ENCODE data around the gene LMBR1. TPM values are rescaled to one million over a fixed set of nuclear protein-coding genes. Genes with fewer than 3 reads are reported as not detected.

LMBR1 gene
- total and polyA plus RNA-seq, 2 donors (not counting 3 experiments of a cell fraction or from before 2014, with no cell fraction given): 14.0 to 72.9 TPM

- Histone ChIP-seq H3K9me1 (replicated peaks; ENCODE audit: control insufficient read depth, extremely low read depth, insufficient read depth, low read length) (no peaks in the 10 kb centered on the region), H3K9me3 (replicated peaks; ENCODE audit: control insufficient read depth, insufficient read depth, low read length) (no peaks in the 10 kb centered on the region), H3K4me1 (ENCODE audit: control insufficient read depth, extremely low read depth, insufficient read depth, low read length) (peaks cover 4% of the 10 kb centered on the region), H2AFZ (ENCODE audit: low read depth, low read length) (peak overlapping the region; percentile 83), H3K9ac (replicated peaks; ENCODE audit: extremely low read depth, insufficient read depth, low read length) (peak overlapping the region; percentile 88), H3K79me2 (ENCODE audit: control insufficient read depth, insufficient read depth, low read length) (no peaks in the 10 kb centered on the region), H3K4me2 (ENCODE audit: insufficient read depth, low read length) (peak overlapping the region; percentile 87), H3K36me3 (ENCODE audit: control insufficient read depth in 2 of 2, extremely low read depth in 1 of 2, insufficient read depth in 2 of 2, low read length in 2 of 2) (no peaks in the 10 kb centered on the region), H3K27ac (ENCODE audit: insufficient read depth, low read depth, low read length) (peak overlapping the region; percentile 71), H3K27me3 (ENCODE audit: control insufficient read depth in 2 of 2, insufficient read depth in 2 of 2, low read length in 2 of 2) (peaks cover 2 to 6% of the 10 kb centered on the region in 2 experiments), H3K4me3 (replicated peaks in 1 of 3; ENCODE audit: insufficient read depth in 1 of 3, low read depth in 1 of 3, low read length in 3 of 3) (peak overlapping the region; percentile 57 to 82 (median 77)), H4K20me1 (replicated peaks; ENCODE audit: control insufficient read depth, extremely low read depth, insufficient read depth, low read length) (no peaks in the 10 kb centered on the region)
- FAIRE-seq: peak; percentile 58
- intact Hi-C loops (cut with micrococcal nuclease): loop anchor here (2.0 to 10.0 kb wide), 4 partner anchors 32 to 836 kb away; partner anchors contain the start of gene UBE3C
- BruUV-seq (replicated peaks): TSS peak; percentile 63
- ChIA-PET CTCF (interaction anchor here (1.0 kb wide), 1 partner anchor 831 kb away, joined by 3 read pairs; no protein-coding TSS in a partner anchor), POLR2A (no interaction called here)
- dilution Hi-C loops (cut with MboI; ENCODE audit: extremely low pct_ligation_motif_present, low sequenced_read_pairs): no loop called here
- TF ChIP-seq POLR2A (IDR thresholded peaks at IDR 0.05; ENCODE audit: low read depth, low read length): no peak
- no peak for TF ChIP-seq POLR2AphosphoS5 (IDR thresholded peaks at IDR 0.05; ENCODE audit: insufficient read depth, low read depth, low read length)
- DNase-seq (ENCODE audit: low read depth, low spot score): no peak
Measured at GRCh38 chr7:156640949-156641485, 252.0 kb downstream of the LMBR1 start.

- intact Hi-C loops (cut with micrococcal nuclease): loop anchor here (2.0 to 10.0 kb wide), 4 partner anchors 32 to 836 kb away; partner anchors contain the start of gene UBE3C
- Histone ChIP-seq H3K9me3 (replicated peaks; ENCODE audit: control insufficient read depth, insufficient read depth, low read length) (no peaks in the 10 kb centered on the region), H3K9me1 (replicated peaks; ENCODE audit: control insufficient read depth, extremely low read depth, insufficient read depth, low read length) (no peaks in the 10 kb centered on the region), H4K20me1 (replicated peaks; ENCODE audit: control insufficient read depth, extremely low read depth, insufficient read depth, low read length) (no peaks in the 10 kb centered on the region), H3K9ac (replicated peaks; ENCODE audit: extremely low read depth, insufficient read depth, low read length) (peak within 1 kb of the TSS; percentile 88), H3K27ac (ENCODE audit: insufficient read depth, low read depth, low read length) (peak within 1 kb of the TSS; percentile 71), H2AFZ (ENCODE audit: low read depth, low read length) (peak within 1 kb of the TSS; percentile 83), H3K36me3 (ENCODE audit: control insufficient read depth in 2 of 2, extremely low read depth in 1 of 2, insufficient read depth in 2 of 2, low read length in 2 of 2) (no peaks in the 10 kb centered on the region), H3K79me2 (ENCODE audit: control insufficient read depth, insufficient read depth, low read length) (no peaks in the 10 kb centered on the region), H3K4me1 (ENCODE audit: control insufficient read depth, extremely low read depth, insufficient read depth, low read length) (peaks cover 4% of the 10 kb centered on the region), H3K4me3 (replicated peaks in 1 of 3; ENCODE audit: insufficient read depth in 1 of 3, low read depth in 1 of 3, low read length in 3 of 3) (peak within 1 kb of the TSS; percentile 57 to 82 (median 77)), H3K27me3 (ENCODE audit: control insufficient read depth in 2 of 2, insufficient read depth in 2 of 2, low read length in 2 of 2) (peaks cover 2 to 6% of the 10 kb centered on the region in 2 experiments), H3K4me2 (ENCODE audit: insufficient read depth, low read length) (peak within 1 kb of the TSS; percentile 87)
- peak; percentile 90 for FAIRE-seq
- ChIA-PET POLR2A (no interaction called here), CTCF (interaction anchor here (1.0 kb wide), 1 partner anchor 830 kb away, joined by 3 read pairs; no protein-coding TSS in a partner anchor)
- BruUV-seq (replicated peaks): no TSS peak
- peak; percentile 90 for DNase-seq (ENCODE audit: low read depth, low spot score)
- TF ChIP-seq POLR2AphosphoS5 (IDR thresholded peaks at IDR 0.05; ENCODE audit: insufficient read depth, low read depth, low read length) (peak; percentile 53), JUN (IDR thresholded peaks at IDR 0.05; ENCODE audit: borderline replicate concordance, insufficient read depth, insufficient read length, low read depth) (no peak), MAX (IDR thresholded peaks at IDR 0.05; ENCODE audit: insufficient read depth, insufficient read length) (peak; percentile 57), FOS (IDR thresholded peaks at IDR 0.05; ENCODE audit: borderline replicate concordance, insufficient read depth, low read length) (no peak), POLR2A (IDR thresholded peaks at IDR 0.05; ENCODE audit: low read depth, low read length) (peak; percentile 60), EZH2 (IDR thresholded peaks at IDR 0.05; ENCODE audit: borderline replicate concordance, low read depth, low read length, severe bottlenecking) (no peak), MYC (IDR thresholded peaks at IDR 0.05; ENCODE audit: low read depth, low read length) (no peak), CTCF (IDR thresholded peaks at IDR 0.05; ENCODE audit: extremely low read depth in 1 of 2, insufficient read depth in 1 of 2, low read depth in 1 of 2, low read length in 2 of 2) (no peak), GATA2 (IDR thresholded peaks at IDR 0.05; ENCODE audit: insufficient read depth, insufficient read length, low read depth, low read length) (no peak)
- dilution Hi-C loops (cut with MboI; ENCODE audit: extremely low pct_ligation_motif_present, low sequenced_read_pairs): no loop called here
Measured at GRCh38 chr7:156640257-156640948, 252.6 kb downstream of the LMBR1 start, which contains the start of gene RNF32. Gene RNF32 (plus strand): TSS chr7:156640774. CDS start chr7:156643878, 3,104 bp downstream.

Data from endothelial cell of umbilical vein (primary cell).